Hepatic stellate cell (primary cell): ENCODE results near the gene CASK.
A peak's percentile ranks its signal among the peaks of the same experiment; 100 is the strongest.
"Not testable (repeated sequence)": the region's sequence is repeated elsewhere in the genome, so short reads cannot be mapped to it uniquely, and the experiment has no call there.

Source experiments
- DNase-seq: peaks from one replicate; pipeline ENCODE4 v3.0.0; 2011; ENCODE audit warnings: low spot score

Gene CASK

GRCh38 chrX:41518127-41518840 lies 405.1 kb downstream of the CASK start:
- DNase-seq: no peak

GRCh38 chrX:41516999-41517765 lies 406.2 kb downstream of the CASK start:
- no peak for DNase-seq

- DNase-seq: no peak
Measured at GRCh38 chrX:41516456-41516855, 406.9 kb downstream of the CASK start.

- no peak for DNase-seq
Measured at GRCh38 chrX:41515376-41515775, 408.0 kb downstream of the CASK start.

- DNase-seq: no peak
Measured at GRCh38 chrX:41514179-41514578, 409.2 kb downstream of the CASK start.

- DNase-seq: not testable (repeated sequence)
Measured at GRCh38 chrX:41512853-41513252, 410.5 kb downstream of the CASK start.

GRCh38 chrX:41512394-41512793 lies 411.0 kb downstream of the CASK start:
- DNase-seq: no peak

- DNase-seq: no peak
Measured at GRCh38 chrX:41507919-41508318, 415.4 kb downstream of the CASK start.

GRCh38 chrX:41502004-41502403 lies 421.4 kb downstream of the CASK start:
- no peak for DNase-seq

GRCh38 chrX:41499984-41500383 lies 423.4 kb downstream of the CASK start:
- DNase-seq: no peak

GRCh38 chrX:41499195-41499594 lies 424.2 kb downstream of the CASK start:
- DNase-seq: no peak

- DNase-seq: peak; percentile 60
Measured at GRCh38 chrX:41491267-41492004, 431.9 kb downstream of the CASK start.

- DNase-seq: no peak
Measured at GRCh38 chrX:41490446-41490845, 432.9 kb downstream of the CASK start.

- DNase-seq: no peak
Measured at GRCh38 chrX:41482154-41482850, 441.1 kb downstream of the CASK start.

GRCh38 chrX:41481264-41482109 lies 441.9 kb downstream of the CASK start:
- no peak for DNase-seq

GRCh38 chrX:41480508-41481260 lies 442.7 kb downstream of the CASK start:
- no peak for DNase-seq

GRCh38 chrX:41478381-41478911 lies 444.9 kb downstream of the CASK start:
- DNase-seq: no peak

GRCh38 chrX:41475591-41476241 lies 447.6 kb downstream of the CASK start:
- no peak for DNase-seq

- DNase-seq: no peak
Measured at GRCh38 chrX:41475191-41475590, 448.2 kb downstream of the CASK start.

- DNase-seq: no peak
Measured at GRCh38 chrX:41474726-41475100, 448.6 kb downstream of the CASK start.
